DOHH2 (cell line): ENCODE results near the gene MAPRE3.

Experiments used
- EZH2phosphoT487 ChIP-seq: fragments of 200-600 bp; sonication (generic); IDR thresholded peaks from 2 replicates; pipeline ENCODE4 v1.6.1; 2017; ENCODE audit warnings: borderline replicate concordance, mild to moderate bottlenecking, antibody characterized with exemption, low read length, moderate library complexity, mixed read lengths
- TF ChIP-seq, protein P1 (sequence below): fragments of 200-600 bp; sonication (generic); IDR thresholded peaks from one replicate; pipeline ENCODE4 v1.5.1; 2014; ENCODE audit warnings: antibody characterized with exemption, mild to moderate bottlenecking, low read depth, low read length; ENCODE audit not compliant: poor library complexity, severe bottlenecking

DNA sequence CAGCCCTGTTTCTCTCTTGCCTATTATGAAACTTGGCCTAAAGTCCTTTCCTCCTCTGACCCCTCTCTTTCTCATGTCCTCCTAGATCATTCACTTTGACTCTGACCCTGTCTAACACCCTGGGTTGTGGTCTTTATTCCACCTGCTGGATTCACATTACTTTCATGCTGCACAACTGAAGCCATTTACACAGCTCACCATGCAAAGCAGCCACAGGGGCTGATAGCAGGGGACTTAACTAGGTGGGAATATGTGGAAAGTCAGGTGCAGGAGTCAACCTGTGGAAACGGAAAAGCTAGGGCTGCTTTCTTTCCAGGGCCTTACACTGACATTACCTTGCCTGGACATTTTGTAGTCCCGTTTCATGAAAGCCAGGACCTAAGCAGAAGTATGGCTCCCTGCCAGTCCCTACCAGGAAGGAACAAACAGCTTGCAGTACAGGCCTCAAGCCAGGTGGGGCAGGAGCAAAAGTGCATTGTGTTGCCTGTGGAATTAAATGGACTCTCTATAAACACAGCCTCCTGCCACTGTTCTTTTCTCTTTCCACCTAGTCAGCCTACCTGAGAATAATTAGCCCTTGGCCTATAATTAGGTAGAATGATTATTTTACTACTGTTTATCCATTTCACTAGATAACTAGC, 11.8 kb downstream of the MAPRE3 start:
- TF ChIP-seq, protein P1, sequence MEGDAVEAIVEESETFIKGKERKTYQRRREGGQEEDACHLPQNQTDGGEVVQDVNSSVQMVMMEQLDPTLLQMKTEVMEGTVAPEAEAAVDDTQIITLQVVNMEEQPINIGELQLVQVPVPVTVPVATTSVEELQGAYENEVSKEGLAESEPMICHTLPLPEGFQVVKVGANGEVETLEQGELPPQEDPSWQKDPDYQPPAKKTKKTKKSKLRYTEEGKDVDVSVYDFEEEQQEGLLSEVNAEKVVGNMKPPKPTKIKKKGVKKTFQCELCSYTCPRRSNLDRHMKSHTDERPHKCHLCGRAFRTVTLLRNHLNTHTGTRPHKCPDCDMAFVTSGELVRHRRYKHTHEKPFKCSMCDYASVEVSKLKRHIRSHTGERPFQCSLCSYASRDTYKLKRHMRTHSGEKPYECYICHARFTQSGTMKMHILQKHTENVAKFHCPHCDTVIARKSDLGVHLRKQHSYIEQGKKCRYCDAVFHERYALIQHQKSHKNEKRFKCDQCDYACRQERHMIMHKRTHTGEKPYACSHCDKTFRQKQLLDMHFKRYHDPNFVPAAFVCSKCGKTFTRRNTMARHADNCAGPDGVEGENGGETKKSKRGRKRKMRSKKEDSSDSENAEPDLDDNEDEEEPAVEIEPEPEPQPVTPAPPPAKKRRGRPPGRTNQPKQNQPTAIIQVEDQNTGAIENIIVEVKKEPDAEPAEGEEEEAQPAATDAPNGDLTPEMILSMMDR: peak; percentile 48
- TF ChIP-seq EZH2phosphoT487: no peak
